ENCODE measurements around the gene PSMB7.

PSMB7 gene

DNA sequence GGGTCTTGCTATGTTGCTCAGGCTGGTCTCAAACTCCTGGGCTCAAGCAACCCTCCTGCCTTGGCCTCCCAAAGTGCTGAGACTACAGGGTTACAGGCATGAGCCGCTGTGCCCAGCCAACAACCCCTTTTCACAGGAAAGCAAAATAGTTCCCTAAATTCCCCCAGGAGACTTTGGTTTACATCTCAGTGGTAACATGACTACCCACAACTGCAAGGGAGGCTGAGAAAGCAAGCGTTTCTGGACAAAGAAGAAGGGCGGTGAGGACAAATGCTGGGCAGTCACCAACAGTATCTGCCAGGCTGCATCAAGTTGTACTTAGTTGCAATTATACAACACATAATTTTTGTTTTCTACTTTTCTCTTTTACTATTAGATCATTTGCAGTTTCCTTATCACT is 27.6 kb upstream of the PSMB7 start:
- no peak for DNase-seq (ENCODE audit: extremely low read depth, low read depth)
- TF ChIP-seq, protein P1, sequence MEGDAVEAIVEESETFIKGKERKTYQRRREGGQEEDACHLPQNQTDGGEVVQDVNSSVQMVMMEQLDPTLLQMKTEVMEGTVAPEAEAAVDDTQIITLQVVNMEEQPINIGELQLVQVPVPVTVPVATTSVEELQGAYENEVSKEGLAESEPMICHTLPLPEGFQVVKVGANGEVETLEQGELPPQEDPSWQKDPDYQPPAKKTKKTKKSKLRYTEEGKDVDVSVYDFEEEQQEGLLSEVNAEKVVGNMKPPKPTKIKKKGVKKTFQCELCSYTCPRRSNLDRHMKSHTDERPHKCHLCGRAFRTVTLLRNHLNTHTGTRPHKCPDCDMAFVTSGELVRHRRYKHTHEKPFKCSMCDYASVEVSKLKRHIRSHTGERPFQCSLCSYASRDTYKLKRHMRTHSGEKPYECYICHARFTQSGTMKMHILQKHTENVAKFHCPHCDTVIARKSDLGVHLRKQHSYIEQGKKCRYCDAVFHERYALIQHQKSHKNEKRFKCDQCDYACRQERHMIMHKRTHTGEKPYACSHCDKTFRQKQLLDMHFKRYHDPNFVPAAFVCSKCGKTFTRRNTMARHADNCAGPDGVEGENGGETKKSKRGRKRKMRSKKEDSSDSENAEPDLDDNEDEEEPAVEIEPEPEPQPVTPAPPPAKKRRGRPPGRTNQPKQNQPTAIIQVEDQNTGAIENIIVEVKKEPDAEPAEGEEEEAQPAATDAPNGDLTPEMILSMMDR (IDR thresholded peaks at IDR 0.05; ENCODE audit: low read depth, low read length): no peak

GRCh38 chr9:124442379-124442778 is 27.1 kb upstream of the PSMB7 start:
- no peak for DNase-seq (ENCODE audit: extremely low read depth, low read depth)
- TF ChIP-seq, protein P1 (IDR thresholded peaks at IDR 0.05; ENCODE audit: low read depth, low read length): no peak

GRCh38 chr9:124441291-124441690 is 26.0 kb upstream of the PSMB7 start:
- TF ChIP-seq, protein P1 (IDR thresholded peaks at IDR 0.05; ENCODE audit: low read depth, low read length): no peak
- no peak for DNase-seq (ENCODE audit: extremely low read depth, low read depth)

GRCh38 chr9:124440786-124441185 is 25.5 kb upstream of the PSMB7 start:
- DNase-seq (ENCODE audit: extremely low read depth, low read depth): no peak
- TF ChIP-seq, protein P1 (IDR thresholded peaks at IDR 0.05; ENCODE audit: low read depth, low read length): no peak

DNA sequence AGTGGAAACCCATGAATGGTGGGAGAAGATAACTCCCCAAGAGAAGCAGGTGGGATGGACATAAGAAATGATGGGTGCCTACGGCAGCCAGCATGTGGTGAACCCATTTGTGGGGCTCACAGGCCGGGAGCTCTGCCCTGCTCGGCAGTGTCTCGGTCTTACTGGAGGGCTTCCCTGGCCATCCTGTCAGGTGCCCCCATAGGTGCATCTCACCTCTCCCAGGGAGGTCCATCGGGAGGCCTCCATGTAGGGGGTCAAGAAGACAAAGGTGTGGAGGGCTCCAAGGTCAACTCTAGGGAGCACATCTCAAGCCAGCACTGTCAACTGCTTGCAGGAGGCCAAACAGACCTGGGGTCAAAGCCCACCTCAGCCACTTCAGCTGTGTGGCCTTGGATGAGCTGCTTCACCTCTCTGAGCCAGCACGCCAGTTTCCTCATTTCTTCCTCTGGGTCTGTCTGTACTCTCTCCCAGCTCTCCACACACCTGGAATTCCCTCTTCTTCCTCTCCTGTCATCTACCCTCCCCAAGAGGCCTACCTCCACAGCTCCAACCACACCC is 24.5 kb upstream of the PSMB7 start:
- TF ChIP-seq, protein P1 (IDR thresholded peaks at IDR 0.05; ENCODE audit: low read depth, low read length): no peak
- no peak for DNase-seq (ENCODE audit: extremely low read depth, low read depth)

GRCh38 chr9:124439086-124439485 is 23.8 kb upstream of the PSMB7 start:
- no peak for DNase-seq (ENCODE audit: extremely low read depth, low read depth)
- TF ChIP-seq, protein P1 (IDR thresholded peaks at IDR 0.05; ENCODE audit: low read depth, low read length): no peak

- DNase-seq (ENCODE audit: extremely low read depth, low read depth): no peak
- TF ChIP-seq, protein P1 (IDR thresholded peaks at IDR 0.05; ENCODE audit: low read depth, low read length): no peak
Measured at GRCh38 chr9:124438091-124438490, 22.8 kb upstream of the PSMB7 start.

Data from AG09319 (cell line).